Neural progenitor cell (in vitro differentiated cells): ENCODE results near the gene BRD8. TPM values are rescaled to one million over a fixed set of nuclear protein-coding genes. Genes with fewer than 3 reads are reported as not detected.
"Not testable (repeated sequence)": the region's sequence is repeated elsewhere in the genome, so short reads cannot be mapped to it uniquely, and the experiment has no call there.

Experiments
- DNase-seq: peaks from one replicate; pipeline ENCODE4 v3.0.0-alpha.2; 2016; ENCODE audit warnings: low spot score
- H2AFZ ChIP-seq: fragments of 200-600 bp; sonication (generic); replicated peaks from 2 replicates; pipeline ENCODE4 v1.6.1; 2016; ENCODE audit warnings: antibody characterized with exemption
- H3F3A ChIP-seq: fragments of 200-600 bp; sonication (generic); 2 replicates; pipeline ENCODE4 v1.6.1; 2016; ENCODE audit warnings: antibody characterized with exemption, low read depth
- H3K27ac ChIP-seq: fragments of 200-600 bp; sonication (generic); 2 replicates; pipeline ENCODE4 v1.5.1; 2016; ENCODE audit warnings: mild to moderate bottlenecking
- H3K27me3 ChIP-seq: fragments of 200-600 bp; sonication (generic); 2 replicates; pipeline ENCODE4 v1.6.1; 2016; ENCODE audit warnings: mild to moderate bottlenecking, moderate library complexity
- H3K36me3 ChIP-seq: fragments of 200-600 bp; sonication (generic); 2 replicates; pipeline ENCODE4 v1.5.1; 2016
- H3K4me1 ChIP-seq: fragments of 200-600 bp; sonication (generic); 2 replicates; pipeline ENCODE4 v1.6.1; 2016; ENCODE audit warnings: mixed run types
- H3K4me2 ChIP-seq: fragments of 200-600 bp; sonication (generic); 2 replicates; pipeline ENCODE4 v1.6.1; 2016
- H3K4me3 ChIP-seq: fragments of 200-600 bp; sonication (generic); 2 replicates; pipeline ENCODE4 v1.5.1; 2016
- H3K79me2 ChIP-seq: fragments of 200-600 bp; sonication (generic); 2 replicates; pipeline ENCODE4 v1.6.1; 2016; ENCODE audit warnings: low read depth
- H3K9ac ChIP-seq: fragments of 200-600 bp; sonication (generic); 2 replicates; pipeline ENCODE4 v1.6.1; 2016
- H3K9me3 ChIP-seq: fragments of 200-600 bp; sonication (generic); 2 replicates; pipeline ENCODE4 v1.5.1; 2016; ENCODE audit warnings: low read depth
- H4K20me1 ChIP-seq: fragments of 200-600 bp; sonication (generic); 2 replicates; pipeline ENCODE4 v1.6.1; 2016; ENCODE audit warnings: low read depth
- H3K27ac Mint-ChIP-seq: 3 replicates; pipeline ENCODE4 v1.8.0; 2021; ENCODE audit warnings: mixed read lengths
- H3K27me3 Mint-ChIP-seq: 2 replicates; pipeline ENCODE4 v1.8.0; 2022; ENCODE audit warnings: low read depth, mild to moderate bottlenecking, inconsistent platforms, moderate library complexity, mixed read lengths; ENCODE audit not compliant: insufficient read depth
- H3K36me3 Mint-ChIP-seq: 3 replicates; pipeline ENCODE4 v1.8.0; 2021; ENCODE audit warnings: mixed read lengths
- H3K4me1 Mint-ChIP-seq: 3 replicates; pipeline ENCODE4 v1.8.0; 2021; ENCODE audit warnings: mixed read lengths
- H3K4me3 Mint-ChIP-seq: 3 replicates; pipeline ENCODE4 v1.8.0; 2021; ENCODE audit warnings: mild to moderate bottlenecking, moderate library complexity, mixed read lengths
- H3K9me3 Mint-ChIP-seq: 3 replicates; pipeline ENCODE4 v1.8.0; 2020; ENCODE audit warnings: mixed read lengths
- CTCF ChIP-seq: fragments of 200-600 bp; sonication (generic); IDR thresholded peaks from 2 replicates; pipeline ENCODE4 v1.5.1; 2017; ENCODE audit warnings: antibody characterized with exemption, mild to moderate bottlenecking
- EZH2 ChIP-seq: fragments of 200-600 bp; sonication (generic); IDR thresholded peaks from 2 replicates; pipeline ENCODE4 v1.6.1; 2017; ENCODE audit warnings: antibody characterized with exemption, mild to moderate bottlenecking, moderate library complexity
- EZH2phosphoT487 ChIP-seq: fragments of 200-600 bp; sonication (generic); IDR thresholded peaks from 2 replicates; pipeline ENCODE4 v1.6.1; 2017; ENCODE audit warnings: antibody characterized with exemption
- total RNA-seq: library from RNA; depleted of rRNA; stranded (reverse); fragments of >200 nt; gene quantifications from 2 replicates; pipeline ENCODE4 v1.2.3, GENCODE V29; 2015; ENCODE audit warnings: low replicate concordance

The BRD8 gene
- total RNA-seq, 1 donor from 2014 or later: 150 TPM

- H2AFZ ChIP-seq: peak overlapping the region; percentile 72
- Mint-ChIP-seq H3K4me1 (peaks cover 19% of the 10 kb centered on the region), H3K9me3 (no peaks in the 10 kb centered on the region), H3K4me3 (peak overlapping the region; percentile 100), H3K36me3 (peaks cover 6% of the 10 kb centered on the region), H3K27me3 (peaks cover 2% of the 10 kb centered on the region), H3K27ac (peak overlapping the region; percentile 91)
- peak overlapping the region; percentile 69 for H3K27ac ChIP-seq
- H3F3A ChIP-seq: peaks cover 4% of the 10 kb centered on the region
- peak overlapping the region; percentile 87 for H3K4me2 ChIP-seq
- H3K4me3 ChIP-seq: peak overlapping the region; percentile 95
- DNase-seq: peak; percentile 43
- no peak for TF ChIP-seq EZH2
- peaks cover 6% of the 10 kb centered on the region for H3K4me1 ChIP-seq
- H3K9ac ChIP-seq: peak overlapping the region; percentile 97
- no peaks in the 10 kb centered on the region for H3K27me3 ChIP-seq
- H3K79me2 ChIP-seq: peaks cover 54% of the 10 kb centered on the region
- H4K20me1 ChIP-seq: peaks cover 1% of the 10 kb centered on the region
- no peaks in the 10 kb centered on the region for H3K9me3 ChIP-seq
- H3K36me3 ChIP-seq: no peaks in the 10 kb centered on the region
These were observed 34.4 kb upstream of the BRD8 start for GRCh38 chr5:138212828-138213160.

- no peak overlapping the region for H3K9ac ChIP-seq
- no peak for TF ChIP-seq EZH2phosphoT487
- TF ChIP-seq CTCF: no peak
- TF ChIP-seq EZH2: no peak
- peaks cover 72% of the 10 kb centered on the region for H3K79me2 ChIP-seq
- H3K9me3 ChIP-seq: no peaks in the 10 kb centered on the region
- no peak for DNase-seq
- no peak overlapping the region for H3K4me3 ChIP-seq
- no peaks in the 10 kb centered on the region for H3K27me3 ChIP-seq
- Mint-ChIP-seq H3K36me3 (peaks cover 8% of the 10 kb centered on the region), H3K4me1 (peaks cover 19% of the 10 kb centered on the region), H3K4me3 (peak overlapping the region; percentile 65), H3K27me3 (peaks cover 2% of the 10 kb centered on the region), H3K9me3 (no peaks in the 10 kb centered on the region), H3K27ac (no peak overlapping the region)
- no peak overlapping the region for H3K4me2 ChIP-seq
- H4K20me1 ChIP-seq: peaks cover 6% of the 10 kb centered on the region
- peaks cover 6% of the 10 kb centered on the region for H3K4me1 ChIP-seq
- H3K27ac ChIP-seq: no peak overlapping the region
- H3K36me3 ChIP-seq: no peaks in the 10 kb centered on the region
- H3F3A ChIP-seq: peaks cover 7% of the 10 kb centered on the region
- no peak overlapping the region for H2AFZ ChIP-seq
These were observed 32.6 kb upstream of the BRD8 start for GRCh38 chr5:138210985-138211384.

GRCh38 chr5:138193859-138194258 is 15.4 kb upstream of the BRD8 start:
- H3K4me3 ChIP-seq, H3K27ac Mint-ChIP-seq, H3K4me2 ChIP-seq, H3K79me2 ChIP-seq, H3K9ac ChIP-seq, H3K27me3 ChIP-seq, H3K4me1 ChIP-seq, H3K27ac ChIP-seq, H4K20me1 ChIP-seq, H2AFZ ChIP-seq, H3K4me3 Mint-ChIP-seq, H3K4me1 Mint-ChIP-seq, H3K9me3 ChIP-seq, H3K27me3 Mint-ChIP-seq, DNase-seq, H3K9me3 Mint-ChIP-seq: not testable (repeated sequence)
- H3K36me3 ChIP-seq: peaks cover 11% of the 10 kb centered on the region
- H3F3A ChIP-seq: peaks cover 20% of the 10 kb centered on the region
- peaks cover 18% of the 10 kb centered on the region for H3K36me3 Mint-ChIP-seq

- H3K4me3 Mint-ChIP-seq: no peak overlapping the region
- peaks cover 30% of the 10 kb centered on the region for H3F3A ChIP-seq
- H3K9ac ChIP-seq: no peak overlapping the region
- H3K4me1 Mint-ChIP-seq: no peaks in the 10 kb centered on the region
- no peaks in the 10 kb centered on the region for H3K79me2 ChIP-seq
- no peaks in the 10 kb centered on the region for H3K9me3 ChIP-seq
- H4K20me1 ChIP-seq: no peaks in the 10 kb centered on the region
- H3K4me1 ChIP-seq: no peaks in the 10 kb centered on the region
- TF ChIP-seq EZH2: no peak
- TF ChIP-seq EZH2phosphoT487: no peak
- no peak for TF ChIP-seq CTCF
- H3K4me3 ChIP-seq: no peak overlapping the region
- H3K4me2 ChIP-seq: no peak overlapping the region
- H3K27me3 Mint-ChIP-seq: no peaks in the 10 kb centered on the region
- H2AFZ ChIP-seq: no peak overlapping the region
- no peak overlapping the region for H3K27ac Mint-ChIP-seq
- no peak overlapping the region for H3K27ac ChIP-seq
- H3K27me3 ChIP-seq: no peaks in the 10 kb centered on the region
- no peak for DNase-seq
- H3K9me3 Mint-ChIP-seq: no peaks in the 10 kb centered on the region
- peaks cover 6% of the 10 kb centered on the region for H3K36me3 ChIP-seq
- peaks cover 19% of the 10 kb centered on the region for H3K36me3 Mint-ChIP-seq
These were observed 14.4 kb upstream of the BRD8 start for GRCh38 chr5:138192826-138193225.
